Left lung (tissue), 10 donors: ENCODE results near the gene C2CD2L. TPM values are rescaled to one million over a fixed set of nuclear protein-coding genes. Genes with fewer than 3 reads are reported as not detected.
"Not testable (repeated sequence)": the region's sequence is repeated elsewhere in the genome, so short reads cannot be mapped to it uniquely, and the experiment has no call there.

Experiments
- ATAC-seq: fragments of 200-7000 bp; cut with Tn5 transposase; one replicate; pipeline ENCODE4 v1.9.1; 2020; ENCODE audit warnings: moderate library complexity
- DNase-seq, 4 donors: peaks; one replicate each; pipeline ENCODE4 v3.0.0-alpha.2; 2013 to 2020
- H3K27ac ChIP-seq, 2 donors: fragments of 200-600 bp; sonication (generic) in 1 of 2; one replicate each; pipeline versions ENCODE4 v1.5.0 to v1.8.0; 2020 to 2021
- H3K27me3 ChIP-seq, 2 donors: fragments of 200-600 bp; sonication (generic) in 1 of 2; one replicate each; pipeline versions ENCODE4 v1.5.0 to v1.8.0; 2020 to 2021
- H3K36me3 ChIP-seq, 2 donors: fragments of 200-600 bp; sonication (generic) in 1 of 2; one replicate each; pipeline versions ENCODE4 v1.5.0 to v1.8.0; 2020 to 2021
- H3K4me1 ChIP-seq, 2 donors: fragments of 200-600 bp; one replicate each; pipeline ENCODE4 v1.8.0; 2021
- H3K4me3 ChIP-seq, 2 donors: fragments of 200-600 bp; sonication (generic) in 1 of 2; one replicate each; pipeline versions ENCODE4 v1.5.0 to v1.8.0; 2020 to 2021; ENCODE audit warnings: mild to moderate bottlenecking in 1 of 2
- H3K9me3 ChIP-seq, 2 donors: fragments of 200-600 bp; sonication (generic) in 1 of 2; one replicate each; pipeline versions ENCODE4 v1.5.0 to v1.8.0; 2020 to 2021
- CTCF ChIP-seq, 2 donors: fragments of 200-600 bp; sonication (generic) in 1 of 2; IDR thresholded peaks; one replicate each; pipeline versions ENCODE4 v1.5.0 to v1.8.0; 2021; ENCODE audit warnings: antibody characterized with exemption in 2 of 2
- intact Hi-C, 2 donors: fragments of 100-400 bp; cut with DNase I; formaldehyde crosslinking; loops; one replicate each; pipeline versions ENCODE4 v1.11.2 to v1.14.2; 2022
- polyA plus RNA-seq, 6 donors: library from polyadenylated mRNA; unstranded; fragments of 120-200 nt; gene quantifications; one replicate each; pipeline ENCODE4 v1.2.1, GENCODE V29; 2013; ENCODE audit not compliant: insufficient read length in 6 of 6
- total RNA-seq, 2 donors: library from RNA; stranded (reverse); fragmentation: NEBNext Ultra II Directional; extraction: Animal tissue kit (Norgen Biotek cat#: 25700); gene quantifications; one replicate each; pipeline ENCODE4 v1.2.1, GENCODE V29; 2021
- donor health status: DM: no; HTN: yes; CAD: no.
- donor health status: DM: no; HTN: no; CAD: no.

C2CD2L gene
- total and polyA plus RNA-seq, 8 donors = 7.3 to 18.6 (median 8.0) TPM

GRCh38 chr11:119100246-119100970 lies 6.7 kb upstream of the C2CD2L start:
- ATAC-seq = no peak

GRCh38 chr11:119100994-119101758 lies 6.0 kb upstream of the C2CD2L start:
- peaks cover 0 to 20% of the 10 kb centered on the region in 2 donors for H3K36me3 ChIP-seq
- no peak for TF ChIP-seq CTCF (IDR thresholded peaks at IDR 0.05)
- peaks cover 16 to 37% of the 10 kb centered on the region in 2 donors for H3K4me1 ChIP-seq
- ATAC-seq (peak; percentile 28), DNase-seq (peak in 1 of 4 donors; percentile 83)
- H3K4me3 ChIP-seq = peak overlapping the region; percentile 73 to 87
- intact Hi-C loops = no loop called here
- H3K9me3 ChIP-seq = no peaks in the 10 kb centered on the region
- H3K27me3 ChIP-seq = no peaks in the 10 kb centered on the region
- peak overlapping the region; percentile 92 to 95 for H3K27ac ChIP-seq

More at GRCh38 chr11:119100246-119100970, 6.7 kb upstream of the C2CD2L start:
- Histone ChIP-seq H3K4me1 (peaks cover 14 to 39% of the 10 kb centered on the region in 2 donors), H3K9me3 (no peaks in the 10 kb centered on the region), H3K36me3 (peaks cover 0 to 20% of the 10 kb centered on the region in 2 donors), H3K27ac (no peak overlapping the region), H3K4me3 (peak overlapping the region; percentile 73 to 87), H3K27me3 (no peaks in the 10 kb centered on the region)
- no peak for DNase-seq
- intact Hi-C loops = no loop called here
- no peak for TF ChIP-seq CTCF (IDR thresholded peaks at IDR 0.05)

- peak; percentile 92 to 95 (median 94) for DNase-seq
- peak; percentile 93 for ATAC-seq
- Histone ChIP-seq H3K4me1 (peaks cover 22 to 43% of the 10 kb centered on the region in 2 donors), H3K9me3 (no peaks in the 10 kb centered on the region), H3K27me3 (no peaks in the 10 kb centered on the region), H3K27ac (peak within 1 kb of the TSS; percentile 92 to 95), H3K4me3 (peak within 1 kb of the TSS; percentile 73 to 87), H3K36me3 (peaks cover 0 to 17% of the 10 kb centered on the region in 2 donors)
- TF ChIP-seq CTCF (IDR thresholded peaks at IDR 0.05) = no peak
- intact Hi-C loops = no loop called here
Observed at GRCh38 chr11:119101759-119102423, 5.3 kb upstream of the C2CD2L start, which contains the start of gene DPAGT1. Gene DPAGT1, minus strand, starts transcription at chr11:119101853. Its CDS starts 198 bp downstream, at chr11:119101655.

- H3K9me3 ChIP-seq, H3K27me3 ChIP-seq, intact Hi-C loops, ATAC-seq, H3K36me3 ChIP-seq: not testable (repeated sequence)
- DNase-seq = peak in 1 of 4 donors; percentile 21
- Histone ChIP-seq H3K4me3 (peak overlapping the region in 1 of 2 donors; percentile 87), H3K27ac (peak overlapping the region; percentile 92 to 95), H3K4me1 (peaks cover 22 to 49% of the 10 kb centered on the region in 2 donors)
Observed at GRCh38 chr11:119103161-119103664, 3.9 kb upstream of the C2CD2L start.

GRCh38 chr11:119103793-119104192 lies 3.4 kb upstream of the C2CD2L start:
- no peak for ATAC-seq
- H3K27me3 ChIP-seq = no peaks in the 10 kb centered on the region
- no peaks in the 10 kb centered on the region for H3K36me3 ChIP-seq
- no peak for TF ChIP-seq CTCF (IDR thresholded peaks at IDR 0.05)
- peaks cover 26 to 55% of the 10 kb centered on the region in 2 donors for H3K4me1 ChIP-seq
- no peak for DNase-seq
- no peaks in the 10 kb centered on the region for H3K9me3 ChIP-seq
- H3K4me3 ChIP-seq = no peak overlapping the region
- intact Hi-C loops = no loop called here
- no peak overlapping the region for H3K27ac ChIP-seq
